ENCODE results near the gene DAAM1. TPM values are rescaled to one million over a fixed set of nuclear protein-coding genes. Genes with fewer than 3 reads are reported as not detected.

DAAM1 gene
- total RNA-seq, 8 experiments from 2014 or later: 23.1 to 115 (median 75.3) TPM

DNA sequence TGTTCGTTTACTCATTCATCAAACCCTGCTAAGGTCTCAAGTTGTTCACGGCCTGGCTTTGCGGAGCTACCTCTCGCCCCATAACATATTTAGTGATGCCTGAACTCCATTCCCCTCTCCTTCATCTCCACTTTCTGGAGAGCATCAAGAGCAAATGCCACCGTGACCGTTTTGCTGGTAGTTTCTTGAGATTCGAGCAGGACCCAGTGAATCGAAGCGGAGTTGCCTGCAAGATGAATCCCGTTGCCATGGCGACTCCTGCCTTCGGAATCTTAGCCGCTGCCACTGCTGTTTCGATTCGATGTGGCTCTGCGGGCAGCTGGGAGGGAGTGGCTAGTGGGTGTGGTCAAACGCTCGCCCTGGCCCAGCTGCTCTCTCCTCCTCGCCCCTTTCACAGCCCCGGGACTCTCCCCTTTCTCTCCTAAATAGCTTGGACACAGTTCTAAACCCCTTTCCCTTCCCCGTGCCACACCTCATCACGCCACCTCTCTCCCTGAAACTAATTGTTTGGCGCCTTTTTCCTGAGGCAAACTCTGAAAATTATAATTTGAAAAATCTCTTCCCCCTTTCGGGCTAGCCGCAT is 1.4 kb downstream of the DAAM1 start:
- in situ Hi-C loops (cut with MboI; ENCODE audit: low pct_unique_long_range_greater_than_20kb in 2 of 9, low sequenced_read_pairs in 9 of 9, unreplicated experiment in 9 of 9): no loop called here
- ATAC-seq (replicated peaks in 6 of 8): peak; percentile 20 to 50 (median 38)
- WGBS, 10 experiments: 0 to 13% (median 0%) methylated on average over 3 to 10 of the region's 25 CpGs; no CpG with 5 or more reads in 2 of the 10 experiments
- peak overlapping the region; percentile 72 to 96 (median 78) for H3K4me3 ChIP-seq
- H3K4me1 ChIP-seq (replicated peaks in 1 of 2): peaks cover 15 to 28% of the 10 kb centered on the region in 2 donors
- H3K27ac ChIP-seq: peak overlapping the region; percentile 91 to 97

DNA sequence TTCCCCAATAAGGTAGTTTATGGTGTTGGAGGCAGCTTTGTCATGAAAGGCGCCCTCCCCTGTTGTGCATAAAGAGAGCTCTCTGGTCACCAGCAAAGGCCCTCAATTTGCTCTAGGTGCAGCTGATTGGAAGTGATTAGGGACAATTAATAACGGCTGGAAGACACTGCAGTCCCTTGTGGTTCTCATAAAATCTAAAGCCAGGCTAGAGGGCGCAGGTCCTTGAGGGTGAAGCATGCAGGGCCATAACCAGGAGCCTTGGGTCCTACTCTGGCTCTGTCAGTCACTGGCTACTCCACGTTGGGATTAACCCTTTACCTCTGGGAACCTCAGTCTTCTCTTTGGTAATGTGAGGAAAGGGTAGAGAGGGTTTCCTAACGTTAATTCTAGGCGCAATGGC is 1.9 kb downstream of the DAAM1 start:
- WGBS, 10 experiments: 0 to 40% (median 2%) methylated on average over 1 to 6 of the region's 6 CpGs; no CpG with 5 or more reads in 2 of the 10 experiments
- in situ Hi-C loops (cut with MboI; ENCODE audit: low pct_unique_long_range_greater_than_20kb in 2 of 9, low sequenced_read_pairs in 9 of 9, unreplicated experiment in 9 of 9): no loop called here
- ATAC-seq (replicated peaks in 6 of 8): peak in 3 of 8 experiments; percentile 3 to 9 (median 8)
- peaks cover 15 to 28% of the 10 kb centered on the region in 2 donors for H3K4me1 ChIP-seq (replicated peaks in 1 of 2)
- peak overlapping the region; percentile 13 to 25 for H3K27ac ChIP-seq
- H3K4me3 ChIP-seq: peak overlapping the region; percentile 72 to 96 (median 78)

GRCh38 chr14:59195912-59196311 is 7.4 kb downstream of the DAAM1 start:
- in situ Hi-C loops (cut with MboI; ENCODE audit: low pct_unique_long_range_greater_than_20kb in 2 of 9, low sequenced_read_pairs in 9 of 9, unreplicated experiment in 9 of 9): no loop called here
- no peak for ATAC-seq (replicated peaks in 6 of 8)
- H3K4me3 ChIP-seq: no peak overlapping the region
- H3K27ac ChIP-seq: no peak overlapping the region
- peaks cover 2 to 7% of the 10 kb centered on the region in 2 donors for H3K4me1 ChIP-seq (replicated peaks in 1 of 2)
- whole genome bisulfite sequencing, 10 experiments: 40 to 100% (median 90%) methylated on average over 1 to 2 of the region's 2 CpGs; no CpG with 5 or more reads in 1 of the 10 experiments

DNA sequence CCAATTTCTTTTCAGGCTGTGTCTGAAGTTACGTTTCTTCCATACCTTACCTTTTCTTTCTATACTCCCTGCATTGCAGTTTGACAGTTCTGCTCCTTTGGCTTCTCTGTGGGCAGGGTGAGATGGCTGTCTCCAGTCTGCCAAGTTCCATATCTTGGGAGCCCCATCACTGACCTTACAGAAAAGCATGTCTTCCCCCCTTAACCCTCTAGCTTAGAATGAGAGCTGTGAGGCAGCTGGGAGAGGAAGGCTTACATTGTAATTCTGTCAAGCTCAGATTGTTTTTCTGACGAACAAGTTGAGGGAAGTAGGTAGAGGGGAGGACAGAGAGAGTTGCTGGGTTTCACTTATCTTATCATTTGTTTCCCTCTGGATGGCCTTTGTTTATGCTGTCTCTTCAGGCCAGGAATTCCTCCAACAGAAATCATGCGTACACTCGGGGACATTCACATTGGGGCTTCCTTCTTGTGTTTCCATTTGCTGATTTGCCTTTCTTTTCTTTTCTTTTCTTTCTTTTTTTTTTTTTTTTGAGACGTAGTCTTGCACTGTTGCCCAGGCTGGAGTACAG is 9.3 kb downstream of the DAAM1 start:
- ATAC-seq (replicated peaks in 6 of 8): no peak
- 67 to 96% (median 87%) methylated on average over 3 to 5 of the region's 5 CpGs for WGBS, 10 experiments
- Histone ChIP-seq H3K4me1 (replicated peaks in 1 of 2) (no peaks in the 10 kb centered on the region), H3K27ac (no peak overlapping the region), H3K4me3 (no peak overlapping the region)
- in situ Hi-C loops (cut with MboI; ENCODE audit: low pct_unique_long_range_greater_than_20kb in 2 of 9, low sequenced_read_pairs in 9 of 9, unreplicated experiment in 9 of 9): no loop called here

DNA sequence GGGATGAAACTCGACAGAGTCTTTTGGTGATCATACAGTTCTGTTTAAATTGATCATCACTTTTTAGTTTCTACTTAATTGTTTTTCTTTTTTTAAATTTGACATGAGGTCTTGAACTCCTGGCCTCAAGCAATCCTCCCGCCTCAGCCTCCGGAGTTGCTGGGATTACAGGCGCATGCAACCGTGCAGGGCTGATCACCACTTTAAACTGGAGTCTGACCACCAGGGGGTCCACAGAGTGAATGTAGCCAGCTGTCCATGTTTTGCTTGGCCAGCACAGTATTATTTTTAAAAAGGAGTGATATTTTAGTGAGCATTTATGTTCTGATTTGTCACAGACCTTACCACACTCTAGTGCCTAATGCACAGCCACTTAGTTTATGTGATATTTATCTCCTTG is 10.7 kb downstream of the DAAM1 start:
- H3K4me1 ChIP-seq (replicated peaks in 1 of 2): no peaks in the 10 kb centered on the region
- 0 to 95% (median 71%) methylated on average over 1 to 5 of the region's 5 CpGs; no CpG with 5 or more reads in 3 of the 10 experiments for WGBS, 10 experiments
- ATAC-seq (replicated peaks in 6 of 8): no peak
- no peak overlapping the region for H3K27ac ChIP-seq
- in situ Hi-C loops (cut with MboI; ENCODE audit: low pct_unique_long_range_greater_than_20kb in 2 of 9, low sequenced_read_pairs in 9 of 9, unreplicated experiment in 9 of 9): no loop called here
- no peak overlapping the region for H3K4me3 ChIP-seq

DNA sequence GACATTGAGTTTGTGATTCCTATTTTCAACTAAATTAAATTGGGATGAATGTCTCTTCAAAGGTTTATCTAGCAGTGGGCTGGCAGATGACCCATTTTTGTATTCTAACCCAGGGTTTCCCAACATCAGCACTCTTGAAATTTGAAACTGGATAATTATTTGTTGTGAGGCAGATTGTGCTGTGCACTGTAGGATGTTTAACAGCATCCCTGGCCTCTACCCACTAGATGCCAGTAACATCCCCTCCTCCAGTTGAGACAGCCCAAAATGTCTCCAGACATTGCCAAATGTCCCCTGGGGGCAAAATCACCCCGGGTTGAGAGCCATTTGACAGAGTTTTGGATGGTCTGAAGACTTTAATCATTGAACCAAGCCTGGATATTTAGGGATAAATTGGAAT is 11.1 kb downstream of the DAAM1 start:
- H3K4me1 ChIP-seq (replicated peaks in 1 of 2): no peaks in the 10 kb centered on the region
- no peak overlapping the region for H3K27ac ChIP-seq
- no peak for ATAC-seq (replicated peaks in 6 of 8)
- WGBS, 10 experiments: 40 to 90% (median 82%) methylated on average over 1 of the region's 1 CpG; no CpG with 5 or more reads in 5 of the 10 experiments
- in situ Hi-C loops (cut with MboI; ENCODE audit: low pct_unique_long_range_greater_than_20kb in 2 of 9, low sequenced_read_pairs in 9 of 9, unreplicated experiment in 9 of 9): no loop called here
- no peak overlapping the region for H3K4me3 ChIP-seq

DNA sequence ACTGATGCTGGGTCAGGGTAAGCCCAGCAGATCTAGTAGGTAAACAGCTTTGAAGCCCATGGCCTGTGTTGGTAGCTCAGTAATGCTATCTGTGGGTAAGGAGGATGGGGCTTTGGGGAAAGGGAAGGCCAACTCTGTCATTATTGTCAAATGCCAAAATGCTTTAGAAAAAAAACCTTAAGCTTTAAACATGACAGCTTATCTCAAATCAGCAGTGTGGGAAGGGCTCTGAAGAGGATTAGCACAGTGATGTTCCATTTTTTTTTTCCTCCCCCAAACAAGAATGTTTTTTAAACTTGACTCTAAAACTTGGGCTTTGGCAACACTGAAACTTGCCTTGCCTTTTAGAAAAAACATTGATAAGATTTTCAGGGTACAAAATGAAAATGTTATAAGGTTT is 11.7 kb downstream of the DAAM1 start:
- in situ Hi-C loops (cut with MboI; ENCODE audit: low pct_unique_long_range_greater_than_20kb in 2 of 9, low sequenced_read_pairs in 9 of 9, unreplicated experiment in 9 of 9): no loop called here
- ATAC-seq (replicated peaks in 6 of 8): no peak
- no peaks in the 10 kb centered on the region for H3K4me1 ChIP-seq (replicated peaks in 1 of 2)
- H3K4me3 ChIP-seq: no peak overlapping the region
- no peak overlapping the region for H3K27ac ChIP-seq

- in situ Hi-C loops (cut with MboI; ENCODE audit: low pct_unique_long_range_greater_than_20kb in 2 of 9, low sequenced_read_pairs in 9 of 9, unreplicated experiment in 9 of 9): no loop called here
- 50 to 100% (median 94%) methylated on average over 1 to 4 of the region's 4 CpGs; no CpG with 5 or more reads in 3 of the 10 experiments for WGBS, 10 experiments
Observed at GRCh38 chr14:59202031-59202430, 13.6 kb downstream of the DAAM1 start.

GRCh38 chr14:59204305-59204704 is 15.8 kb downstream of the DAAM1 start:
- WGBS, 10 experiments: 0 to 100% (median 90%) methylated on average over 1 to 2 of the region's 2 CpGs; no CpG with 5 or more reads in 3 of the 10 experiments

More at GRCh38 chr14:59202031-59202430, 13.6 kb downstream of the DAAM1 start:
- Histone ChIP-seq H3K4me1 (replicated peaks in 1 of 2) (no peaks in the 10 kb centered on the region), H3K4me3 (no peak overlapping the region), H3K27ac (no peak overlapping the region)
- ATAC-seq (replicated peaks in 6 of 8): no peak

GRCh38 chr14:59206892-59207291 is 18.4 kb downstream of the DAAM1 start:
- WGBS, 10 experiments: 17 to 100% (median 88%) methylated on average over 1 to 2 of the region's 2 CpGs; no CpG with 5 or more reads in 1 of the 10 experiments
- Histone ChIP-seq H3K27ac (no peak overlapping the region), H3K4me1 (replicated peaks in 1 of 2) (peaks cover 11% of the 10 kb centered on the region in 2 donors), H3K4me3 (no peak overlapping the region)
- ATAC-seq (replicated peaks in 6 of 8): no peak
- in situ Hi-C loops (cut with MboI; ENCODE audit: low pct_unique_long_range_greater_than_20kb in 2 of 9, low sequenced_read_pairs in 9 of 9, unreplicated experiment in 9 of 9): no loop called here

More at GRCh38 chr14:59204305-59204704, 15.8 kb downstream of the DAAM1 start:
- H3K4me3 ChIP-seq: no peak overlapping the region
- H3K4me1 ChIP-seq (replicated peaks in 1 of 2): no peaks in the 10 kb centered on the region
- in situ Hi-C loops (cut with MboI; ENCODE audit: low pct_unique_long_range_greater_than_20kb in 2 of 9, low sequenced_read_pairs in 9 of 9, unreplicated experiment in 9 of 9): no loop called here
- H3K27ac ChIP-seq: no peak overlapping the region
- no peak for ATAC-seq (replicated peaks in 6 of 8)

- Histone ChIP-seq H3K4me3 (no peak overlapping the region), H3K27ac (no peak overlapping the region), H3K4me1 (replicated peaks in 1 of 2) (peaks cover 11% of the 10 kb centered on the region in 2 donors)
- ATAC-seq (replicated peaks in 6 of 8): no peak
- 83 to 100% (median 92%) methylated on average over 1 to 5 of the region's 5 CpGs; no CpG with 5 or more reads in 1 of the 10 experiments for WGBS, 10 experiments
- in situ Hi-C loops (cut with MboI; ENCODE audit: low pct_unique_long_range_greater_than_20kb in 2 of 9, low sequenced_read_pairs in 9 of 9, unreplicated experiment in 9 of 9): no loop called here
Observed at GRCh38 chr14:59207506-59207933, 19.1 kb downstream of the DAAM1 start.

DNA sequence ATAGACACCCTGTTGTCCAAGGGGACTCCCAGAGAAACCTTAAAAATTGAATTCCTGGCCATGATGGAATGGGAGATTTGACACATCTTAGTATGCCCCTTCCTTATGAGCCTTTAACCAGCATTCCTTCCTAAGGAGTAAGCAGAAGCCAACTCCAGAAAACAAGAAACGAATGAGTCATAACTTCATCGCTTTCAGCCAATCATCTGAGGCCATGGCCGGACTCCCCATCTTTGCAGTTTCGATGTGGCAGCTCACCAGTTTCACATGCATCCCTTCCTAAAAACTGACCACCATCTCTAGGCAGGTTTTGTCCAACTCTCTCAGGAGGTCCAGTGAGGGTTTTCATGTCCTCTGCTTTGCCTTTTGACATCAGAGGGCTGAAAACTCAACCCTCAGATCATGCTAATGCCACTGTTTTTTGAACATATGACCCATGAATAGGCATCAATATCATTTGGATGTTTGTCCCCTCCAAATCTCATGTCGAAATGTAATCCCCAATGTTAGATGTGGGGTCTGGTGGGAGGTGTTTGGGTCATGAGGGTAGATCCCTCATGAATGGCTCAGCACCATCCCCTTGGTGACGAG is 19.9 kb downstream of the DAAM1 start:
- Histone ChIP-seq H3K4me1 (replicated peaks in 1 of 2) (peaks cover 11 to 14% of the 10 kb centered on the region in 2 donors), H3K4me3 (no peak overlapping the region), H3K27ac (no peak overlapping the region)
- no peak for ATAC-seq (replicated peaks in 6 of 8)
- WGBS, 10 experiments: 60 to 100% (median 96%) methylated on average over 1 to 5 of the region's 6 CpGs; no CpG with 5 or more reads in 3 of the 10 experiments
- in situ Hi-C loops (cut with MboI; ENCODE audit: low pct_unique_long_range_greater_than_20kb in 2 of 9, low sequenced_read_pairs in 9 of 9, unreplicated experiment in 9 of 9): no loop called here

DNA sequence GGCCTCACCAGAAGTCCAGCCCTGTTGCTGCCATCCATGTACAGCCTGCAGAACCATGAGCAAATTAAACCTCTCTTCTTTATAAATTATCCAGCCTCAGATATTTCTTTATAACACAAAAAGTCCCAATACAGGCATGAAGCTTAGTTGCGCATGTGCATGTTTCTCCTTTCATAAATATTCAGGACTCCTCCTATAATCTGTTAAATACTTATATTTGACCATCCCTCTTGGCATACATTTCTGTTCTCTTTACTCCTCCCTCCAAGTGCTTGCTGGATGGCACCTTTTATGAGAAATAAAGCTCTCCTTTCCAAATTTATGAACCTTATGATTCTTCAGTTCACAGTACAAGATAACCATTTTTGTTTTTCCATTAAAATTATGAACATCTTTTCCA is 20.5 kb downstream of the DAAM1 start:
- no peak overlapping the region for H3K4me3 ChIP-seq
- peak in 2 of 8 experiments; percentile 62 to 74 for ATAC-seq (replicated peaks in 6 of 8)

More for the DNA sequence above, 20.5 kb downstream of the DAAM1 start:
- Histone ChIP-seq H3K27ac (no peak overlapping the region), H3K4me1 (replicated peaks in 1 of 2) (peaks cover 11 to 14% of the 10 kb centered on the region in 2 donors)
- in situ Hi-C loops (cut with MboI; ENCODE audit: low pct_unique_long_range_greater_than_20kb in 2 of 9, low sequenced_read_pairs in 9 of 9, unreplicated experiment in 9 of 9): no loop called here
- 67 to 100% (median 100%) methylated on average over 1 of the region's 1 CpG; no CpG with 5 or more reads in 1 of the 10 experiments for WGBS, 10 experiments
